ENCODE data around the gene AKAP14. TPM values are rescaled to one million over a fixed set of nuclear protein-coding genes. Genes with fewer than 3 reads are reported as not detected.

The AKAP14 gene
- total and polyA plus RNA-seq, 4 donors, result not detected

- TF ChIP-seq HNF4G (IDR thresholded peaks at IDR 0.05) (no peak), RAD21 (IDR thresholded peaks at IDR 0.05) (no peak), CTCF (IDR thresholded peaks at IDR 0.05; ENCODE audit: low read depth, low read length, missing input control) (no peak), GABPA (IDR thresholded peaks at IDR 0.05 in 1 of 2, conservative IDR thresholded peaks at IDR 0.05 in 1 of 2) (no peak), JUND (IDR thresholded peaks at IDR 0.05) (no peak), SP1 (IDR thresholded peaks at IDR 0.05) (no peak), REST (IDR thresholded peaks at IDR 0.05) (no peak), FOXA1 (IDR thresholded peaks at IDR 0.05) (no peak), MAX (IDR thresholded peaks at IDR 0.05) (no peak), ZBTB33 (IDR thresholded peaks at IDR 0.05) (no peak), YY1 (IDR thresholded peaks at IDR 0.05) (no peak), TAF1 (conservative IDR thresholded peaks at IDR 0.05) (no peak), HNF4A (conservative IDR thresholded peaks at IDR 0.05) (no peak), ATF3 (IDR thresholded peaks at IDR 0.05) (no peak)
- no peak for DNase-seq (ENCODE audit: low spot score)
- H3K9ac ChIP-seq (ENCODE audit: low read depth in 1 of 2, low read length in 2 of 2), result no peak overlapping the region
- no peaks in the 10 kb centered on the region for H3K36me3 ChIP-seq (ENCODE audit: control insufficient read depth in 4 of 4, insufficient read depth in 3 of 4, low read depth in 1 of 4, low read length in 3 of 4)
- H3K4me3 ChIP-seq (ENCODE audit: low read depth in 1 of 3, low read length in 3 of 3), result no peak overlapping the region
- no peak overlapping the region for H3K27ac ChIP-seq (ENCODE audit: low read depth in 1 of 2, low read length in 2 of 2)
- no peaks in the 10 kb centered on the region for H3K27me3 ChIP-seq (ENCODE audit: control insufficient read depth in 4 of 4, insufficient read depth in 4 of 4, low read length in 3 of 4)
- 98% methylated on average over 2 of the region's 2 CpGs for WGBS
- H3K4me1 ChIP-seq (ENCODE audit: control insufficient read depth in 4 of 4, insufficient read depth in 4 of 4, low read length in 3 of 4), result no peaks in the 10 kb centered on the region
- no peaks in the 10 kb centered on the region for H3K9me3 ChIP-seq (ENCODE audit: control insufficient read depth in 4 of 4, low read length in 3 of 4)
Observed at GRCh38 chrX:119917877-119918276, 22.2 kb downstream of the AKAP14 start.

- H3K9ac ChIP-seq (ENCODE audit: low read depth in 1 of 2, low read length in 2 of 2), result no peak overlapping the region
- H3K9me3 ChIP-seq (ENCODE audit: control insufficient read depth in 4 of 4, low read length in 3 of 4), result no peaks in the 10 kb centered on the region
- WGBS, result 94% methylated on average over 5 of the region's 5 CpGs
- H3K27ac ChIP-seq (ENCODE audit: low read depth in 1 of 2, low read length in 2 of 2), result no peak overlapping the region
- no peak for DNase-seq (ENCODE audit: low spot score)
- no peaks in the 10 kb centered on the region for H3K27me3 ChIP-seq (ENCODE audit: control insufficient read depth in 4 of 4, insufficient read depth in 4 of 4, low read length in 3 of 4)
- peaks cover 0 to 5% (median 1%) of the 10 kb centered on the region in 4 donors for H3K36me3 ChIP-seq (ENCODE audit: control insufficient read depth in 4 of 4, insufficient read depth in 3 of 4, low read depth in 1 of 4, low read length in 3 of 4)
- no peak overlapping the region for H3K4me3 ChIP-seq (ENCODE audit: low read depth in 1 of 3, low read length in 3 of 3)
- TF ChIP-seq NR2F2 (IDR thresholded peaks at IDR 0.05), result no peak
- TF ChIP-seq YY1 (IDR thresholded peaks at IDR 0.05), result no peak
- no peak for TF ChIP-seq JUND (IDR thresholded peaks at IDR 0.05)
- TF ChIP-seq FOXA1 (IDR thresholded peaks at IDR 0.05), result no peak
- TF ChIP-seq HNF4G (IDR thresholded peaks at IDR 0.05), result no peak
- TF ChIP-seq ZBTB33 (IDR thresholded peaks at IDR 0.05), result no peak
- TF ChIP-seq CTCF (IDR thresholded peaks at IDR 0.05; ENCODE audit: low read depth, low read length, missing input control), result no peak
- no peak for TF ChIP-seq FOXA2 (IDR thresholded peaks at IDR 0.05)
- no peaks in the 10 kb centered on the region for H3K4me1 ChIP-seq (ENCODE audit: control insufficient read depth in 4 of 4, insufficient read depth in 4 of 4, low read length in 3 of 4)
Observed at GRCh38 chrX:119919835-119920585, 24.3 kb downstream of the AKAP14 start.
